Measurements from ENCODE around the gene SLC25A23. TPM values are rescaled to one million over a fixed set of nuclear protein-coding genes. Genes with fewer than 3 reads are reported as not detected.

SLC25A23 gene
- total RNA-seq, 1 donor from 2014 or later: 116 TPM

- no peaks in the 10 kb centered on the region for H3K36me3 ChIP-seq
- no peak for DNase-seq
- H3K9me3 ChIP-seq (replicated peaks): no peaks in the 10 kb centered on the region
- peaks cover 76% of the 10 kb centered on the region for H3K27me3 ChIP-seq (ENCODE audit: low read depth)
- no peak overlapping the region for H3K27ac ChIP-seq (replicated peaks)
- intact Hi-C loops (cut with micrococcal nuclease): no loop called here
- H3K4me3 ChIP-seq: no peak overlapping the region
- H3K4me1 ChIP-seq: peaks cover 17% of the 10 kb centered on the region
- no peak for TF ChIP-seq CTCF (IDR thresholded peaks at IDR 0.05; ENCODE audit: borderline replicate concordance)
Observed at GRCh38 chr19:6472713-6473112, 13.1 kb upstream of the SLC25A23 start.

GRCh38 chr19:6471076-6471475 is 11.5 kb upstream of the SLC25A23 start:
- Histone ChIP-seq H3K36me3 (no peaks in the 10 kb centered on the region), H3K27me3 (ENCODE audit: low read depth) (peaks cover 74% of the 10 kb centered on the region), H3K4me3 (no peak overlapping the region), H3K9me3 (replicated peaks) (no peaks in the 10 kb centered on the region), H3K4me1 (peaks cover 9% of the 10 kb centered on the region), H3K27ac (replicated peaks) (no peak overlapping the region)
- intact Hi-C loops (cut with micrococcal nuclease): no loop called here
- no peak for DNase-seq
- TF ChIP-seq CTCF (IDR thresholded peaks at IDR 0.05; ENCODE audit: borderline replicate concordance): no peak

GRCh38 chr19:6470173-6470572 is 10.6 kb upstream of the SLC25A23 start:
- TF ChIP-seq CTCF (IDR thresholded peaks at IDR 0.05; ENCODE audit: borderline replicate concordance): no peak
- intact Hi-C loops (cut with micrococcal nuclease): no loop called here
- H3K9me3 ChIP-seq (replicated peaks): no peaks in the 10 kb centered on the region
- H3K4me3 ChIP-seq: no peak overlapping the region
- peaks cover 74% of the 10 kb centered on the region for H3K27me3 ChIP-seq (ENCODE audit: low read depth)
- H3K27ac ChIP-seq (replicated peaks): no peak overlapping the region
- no peak for DNase-seq
- H3K36me3 ChIP-seq: no peaks in the 10 kb centered on the region
- peaks cover under 1% of the 10 kb centered on the region for H3K4me1 ChIP-seq

- no peak for TF ChIP-seq CTCF (IDR thresholded peaks at IDR 0.05; ENCODE audit: borderline replicate concordance)
- intact Hi-C loops (cut with micrococcal nuclease): no loop called here
- no peaks in the 10 kb centered on the region for H3K36me3 ChIP-seq
Observed at GRCh38 chr19:6467384-6467783, 7.8 kb upstream of the SLC25A23 start.

GRCh38 chr19:6466526-6467248 is 7.1 kb upstream of the SLC25A23 start:
- H3K4me3 ChIP-seq: no peak overlapping the region
- TF ChIP-seq CTCF (IDR thresholded peaks at IDR 0.05; ENCODE audit: borderline replicate concordance): no peak
- no peak for DNase-seq
- no peaks in the 10 kb centered on the region for H3K36me3 ChIP-seq
- peaks cover 74% of the 10 kb centered on the region for H3K27me3 ChIP-seq (ENCODE audit: low read depth)
- no peak overlapping the region for H3K27ac ChIP-seq (replicated peaks)
- peaks cover 6% of the 10 kb centered on the region for H3K4me1 ChIP-seq
- no peaks in the 10 kb centered on the region for H3K9me3 ChIP-seq (replicated peaks)
- intact Hi-C loops (cut with micrococcal nuclease): no loop called here

More at GRCh38 chr19:6467384-6467783, 7.8 kb upstream of the SLC25A23 start:
- Histone ChIP-seq H3K27me3 (ENCODE audit: low read depth) (peaks cover 75% of the 10 kb centered on the region), H3K27ac (replicated peaks) (no peak overlapping the region), H3K4me3 (no peak overlapping the region), H3K4me1 (peaks cover 6% of the 10 kb centered on the region), H3K9me3 (replicated peaks) (no peaks in the 10 kb centered on the region)
- no peak for DNase-seq

Measured in left ventricle myocardium inferior (tissue), 1 donor.